Measurements from ENCODE around the gene SLCO2A1. TPM values are rescaled to one million over a fixed set of nuclear protein-coding genes. Genes with fewer than 3 reads are reported as not detected.

The SLCO2A1 gene
- total and polyA plus RNA-seq, 2 of the 4 experiments (the other 2 are of a cell fraction), result under 0.01 to 1.5 TPM

GRCh38 chr3:133921592-133921991 is 108.1 kb downstream of the SLCO2A1 start:
- Histone ChIP-seq H3K4ac (ENCODE audit: low read depth, low read length) (no peak overlapping the region), H4K20me1 (ENCODE audit: insufficient read depth, low read length) (no peaks in the 10 kb centered on the region), H4K8ac (ENCODE audit: low read depth in 2 of 2, low read length in 2 of 2) (no peak overlapping the region), H3K79me1 (ENCODE audit: low read depth in 1 of 2, low read length in 2 of 2) (no peaks in the 10 kb centered on the region), H2AK5ac (ENCODE audit: low read depth, low read length) (no peak overlapping the region), H3K4me2 (ENCODE audit: low read depth, low read length) (no peak overlapping the region), H2AK9ac (replicated peaks; ENCODE audit: low read depth, low read length, poor library complexity) (no peak overlapping the region), H3K9me1 (ENCODE audit: insufficient read depth, low read length) (no peaks in the 10 kb centered on the region), H3K23ac (ENCODE audit: low read depth, low read length) (no peak overlapping the region), H3K9me3 (ENCODE audit: control insufficient read depth, insufficient read depth, low read length) (no peaks in the 10 kb centered on the region), H2BK15ac (ENCODE audit: low read depth, low read length) (no peak overlapping the region), H3K14ac (replicated peaks; ENCODE audit: low read depth, low read length) (no peak overlapping the region), H3K9ac (ENCODE audit: low read depth, low read length) (no peak overlapping the region), H3K4me3 (ENCODE audit: insufficient read depth, low read depth, low read length) (no peak overlapping the region), H4K91ac (ENCODE audit: insufficient read depth, low read depth, low read length) (no peak overlapping the region), H3K27ac (ENCODE audit: insufficient read depth, low read length) (no peak overlapping the region), H3K36me3 (ENCODE audit: control insufficient read depth, insufficient read depth, low read length) (no peaks in the 10 kb centered on the region), H3K56ac (ENCODE audit: extremely low read depth, insufficient read depth, low read length) (no peak overlapping the region), H4K5ac (ENCODE audit: low read depth, low read length) (no peak overlapping the region), H2BK5ac (ENCODE audit: low read depth, low read length, poor library complexity, severe bottlenecking) (no peak overlapping the region), H3K18ac (ENCODE audit: low read depth, low read length) (no peak overlapping the region), H2AFZ (replicated peaks; ENCODE audit: low read length, poor library complexity) (no peak overlapping the region), H3K27me3 (ENCODE audit: control insufficient read depth, insufficient read depth, low read length) (peaks cover 3% of the 10 kb centered on the region), H3K4me1 (ENCODE audit: control insufficient read depth, insufficient read depth, low read length) (no peaks in the 10 kb centered on the region), H2BK120ac (ENCODE audit: low read depth, low read length) (no peak overlapping the region), H2BK20ac (ENCODE audit: low read depth, low read length) (no peak overlapping the region)
- dilution Hi-C loops (cut with HindIII; ENCODE audit: low sequenced_read_pairs, unreplicated experiment), result no loop called here
- no peak for DNase-seq
- ChIA-PET CTCF (no interaction called here), POLR2A (ENCODE audit: unreplicated experiment) (no interaction called here)
- BruUV-seq (replicated peaks), result no TSS peak
- in situ Hi-C loops (cut with MboI; ENCODE audit: low sequenced_read_pairs), result loop anchor here (10.0 kb wide), 1 partner anchor 107 kb away; no protein-coding TSS in a partner anchor
- ATAC-seq (ENCODE audit: low read depth), result no peak
- WGBS, 2 experiments (ENCODE audit: extremely low coverage in 2 of 2, insufficient read length in 1 of 2), result no CpG with 5 or more reads among the region's 1 CpG
- TF ChIP-seq MXI1 (IDR thresholded peaks at IDR 0.05; ENCODE audit: borderline replicate concordance, low read depth, low read length) (no peak), RAD21 (IDR thresholded peaks at IDR 0.05; ENCODE audit: low read length) (no peak), NFE2L2 (IDR thresholded peaks at IDR 0.05; ENCODE audit: low read depth, low read length) (peak; percentile 59; the same call in 1 of the 2 replicates)
- intact Hi-C loops (cut with micrococcal nuclease), result no loop called here
